GM23338 (cell line): ENCODE data around the gene DCAF10. TPM values are rescaled to one million over a fixed set of nuclear protein-coding genes. Genes with fewer than 3 reads are reported as not detected.

Experiments used
- ATAC-seq: fragments of 200-7000 bp; cut with Tn5 transposase; 3 replicates; pipeline ENCODE4 v1.9.1; 2020
- DNase-seq: peaks from one replicate; pipeline ENCODE4 v3.0.0-alpha.2; 2015; ENCODE audit warnings: low spot score
- H2AFZ ChIP-seq: fragments of 200-600 bp; sonication (generic); 2 replicates; pipeline ENCODE4 v1.8.0; 2016; ENCODE audit warnings: antibody characterized with exemption, mild to moderate bottlenecking, moderate library complexity
- H3F3A ChIP-seq: fragments of 200-600 bp; sonication (generic); replicated peaks from 2 replicates; pipeline ENCODE4 v1.8.0; 2017; ENCODE audit warnings: antibody characterized with exemption, mixed run types, low read depth
- H3K27ac ChIP-seq: fragments of 200-600 bp; sonication (generic); 2 replicates; pipeline ENCODE4 v1.6.1; 2016; ENCODE audit warnings: low read depth
- H3K27me3 ChIP-seq: fragments of 200-600 bp; sonication (generic); 2 replicates; pipeline ENCODE4 v1.8.0; 2016; ENCODE audit warnings: mild to moderate bottlenecking, mixed run types, moderate library complexity; ENCODE audit not compliant: insufficient read depth
- H3K36me3 ChIP-seq: fragments of 200-600 bp; sonication (generic); 2 replicates; pipeline ENCODE4 v1.8.0; 2016; ENCODE audit warnings: mild to moderate bottlenecking; ENCODE audit not compliant: insufficient read depth
- H3K4me1 ChIP-seq: fragments of 200-600 bp; sonication (generic); 2 replicates; pipeline ENCODE4 v1.8.0; 2016; ENCODE audit warnings: mild to moderate bottlenecking, moderate library complexity; ENCODE audit not compliant: insufficient read depth
- H3K4me2 ChIP-seq: fragments of 200-600 bp; sonication (generic); 2 replicates; pipeline ENCODE4 v1.7.1; 2017; ENCODE audit warnings: mixed run types
- H3K4me3 ChIP-seq: fragments of 200-600 bp; sonication (generic); 2 replicates; pipeline ENCODE4 v1.6.1; 2016; ENCODE audit warnings: mixed run types
- H3K79me2 ChIP-seq: fragments of 200-600 bp; sonication (generic); replicated peaks from 2 replicates; pipeline ENCODE4 v1.8.0; 2017; ENCODE audit warnings: mild to moderate bottlenecking; ENCODE audit not compliant: insufficient read depth
- H3K9me2 ChIP-seq: fragments of 200-600 bp; sonication (generic); 2 replicates; pipeline ENCODE4 v1.8.0; 2017; ENCODE audit not compliant: insufficient read depth
- H4K20me1 ChIP-seq: fragments of 200-600 bp; sonication (generic); replicated peaks from 2 replicates; pipeline ENCODE4 v1.8.0; 2017; ENCODE audit warnings: mild to moderate bottlenecking; ENCODE audit not compliant: insufficient read depth
- H3K27ac Mint-ChIP-seq: 2 replicates; pipeline ENCODE4 v1.8.0; 2020; ENCODE audit warnings: inconsistent platforms, mild to moderate bottlenecking, moderate library complexity, mixed read lengths
- H3K27me3 Mint-ChIP-seq: 3 replicates; pipeline ENCODE4 v1.8.0; 2022; ENCODE audit warnings: low read depth, mild to moderate bottlenecking, moderate library complexity, mixed read lengths, inconsistent platforms; ENCODE audit not compliant: insufficient read depth, poor library complexity
- H3K36me3 Mint-ChIP-seq: 3 replicates; pipeline ENCODE4 v1.8.0; 2021; ENCODE audit warnings: low read depth, mild to moderate bottlenecking, inconsistent platforms, moderate library complexity, mixed read lengths
- H3K4me1 Mint-ChIP-seq: 3 replicates; pipeline ENCODE4 v1.8.0; 2020; ENCODE audit warnings: mild to moderate bottlenecking, inconsistent platforms, mixed read lengths
- H3K4me3 Mint-ChIP-seq: 3 replicates; pipeline ENCODE4 v1.8.0; 2021; ENCODE audit warnings: moderate library complexity, mild to moderate bottlenecking, inconsistent platforms, mixed read lengths
- H3K9me3 Mint-ChIP-seq: 3 replicates; pipeline ENCODE4 v1.8.0; 2020; ENCODE audit warnings: moderate library complexity, mild to moderate bottlenecking, inconsistent platforms, mixed read lengths
- EZH2phosphoT487 ChIP-seq: fragments of 200-600 bp; sonication (generic); IDR thresholded peaks from one replicate; pipeline ENCODE4 v1.8.1; 2018; ENCODE audit warnings: antibody characterized with exemption; ENCODE audit not compliant: unreplicated experiment
- POLR2AphosphoS5 ChIP-seq: IDR thresholded peaks from 2 replicates; pipeline ENCODE4 v1.6.1; 2016; ENCODE audit warnings: antibody characterized with exemption, low read depth
- STAT1 ChIP-seq: IDR thresholded peaks from one replicate; pipeline ENCODE4 v1.6.1; 2016; ENCODE audit warnings: antibody characterized with exemption; ENCODE audit not compliant: unreplicated experiment
- ZNF114 ChIP-seq: fragments of 250-450 bp; sonication (Bioruptor Pico); IDR thresholded peaks from 2 replicates; pipeline ENCODE4 v1.5.0; 2020; ENCODE audit warnings: mild to moderate bottlenecking, moderate library complexity
- ZNF331 ChIP-seq: fragments of 250-450 bp; sonication (Bioruptor Pico); IDR thresholded peaks from 2 replicates; pipeline ENCODE4 v1.5.0; 2020; ENCODE audit warnings: low read depth, mild to moderate bottlenecking, moderate library complexity
- polyA plus RNA-seq: library from polyadenylated mRNA; unstranded; fragments of >200 nt; fragmentation: Nextera tagmentation; extraction: Ambion mirVana; gene quantifications from 2 replicates; pipeline ENCODE4 v1.2.1, GENCODE V29; 2016
- total RNA-seq: library from RNA; depleted of rRNA; stranded (reverse); fragments of >200 nt; shearing (Covaris generic); gene quantifications from 2 replicates; pipeline ENCODE4 v1.2.3, GENCODE V29; 2014
- TF ChIP-seq, protein P1 (sequence below): IDR thresholded peaks from 2 replicates; pipeline ENCODE4 v1.6.1; 2016; ENCODE audit warnings: antibody characterized with exemption
- TF ChIP-seq, protein P2 (sequence below): fragments of 250-450 bp; sonication (Bioruptor Pico); IDR thresholded peaks from 2 replicates; pipeline ENCODE4 v1.5.0; 2020; ENCODE audit warnings: mild to moderate bottlenecking, moderate library complexity
- TF ChIP-seq, protein P3 (sequence below): IDR thresholded peaks from one replicate; pipeline ENCODE4 v1.6.1; 2018; ENCODE audit warnings: antibody characterized with exemption; ENCODE audit not compliant: unreplicated experiment

DCAF10 gene
- total and polyA plus RNA-seq, 2 experiments from 2014 or later: 6.6 to 11.5 TPM

DNA sequence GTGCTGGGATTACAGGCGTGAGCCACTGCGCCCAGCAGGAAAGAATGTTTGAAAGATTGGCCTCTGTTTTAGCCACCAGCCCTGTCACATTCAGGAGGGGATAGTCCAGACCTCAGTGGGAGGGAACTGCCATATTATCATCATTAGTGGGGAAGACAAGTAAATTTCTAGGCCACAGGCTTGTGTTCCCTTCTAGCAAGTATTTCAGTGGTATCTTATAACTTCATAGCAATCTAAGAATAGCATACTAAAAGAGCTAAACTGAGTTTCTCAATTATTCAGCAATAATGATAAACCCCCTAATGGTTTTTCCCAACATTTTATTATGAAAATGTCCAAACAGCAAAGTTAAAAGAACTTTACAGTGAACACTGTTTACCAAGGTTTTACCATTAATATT, 73.4 kb downstream of the DCAF10 start:
- no peak overlapping the region for H3K27ac Mint-ChIP-seq
- no peaks in the 10 kb centered on the region; the same call in 1 of the 2 replicates for H3K9me2 ChIP-seq
- ATAC-seq: no peak
- no peak overlapping the region for H3K27ac ChIP-seq
- no peaks in the 10 kb centered on the region for H3K4me1 Mint-ChIP-seq
- no peaks in the 10 kb centered on the region for H3K4me1 ChIP-seq
- no peaks in the 10 kb centered on the region for H3K27me3 Mint-ChIP-seq
- H3K79me2 ChIP-seq: no peaks in the 10 kb centered on the region
- H3K4me3 ChIP-seq: no peak overlapping the region
- H3K4me3 Mint-ChIP-seq: no peak overlapping the region
- no peaks in the 10 kb centered on the region for H3K36me3 ChIP-seq
- no peak overlapping the region for H3K4me2 ChIP-seq
- peaks cover 20% of the 10 kb centered on the region for H3K9me3 Mint-ChIP-seq
- H4K20me1 ChIP-seq: no peaks in the 10 kb centered on the region
- no peaks in the 10 kb centered on the region for H3K27me3 ChIP-seq
- H3F3A ChIP-seq: no peaks in the 10 kb centered on the region
- no peak for DNase-seq
- H3K36me3 Mint-ChIP-seq: peaks cover 21% of the 10 kb centered on the region; the same call in 2 of the 3 replicates
- TF ChIP-seq, protein P1, sequence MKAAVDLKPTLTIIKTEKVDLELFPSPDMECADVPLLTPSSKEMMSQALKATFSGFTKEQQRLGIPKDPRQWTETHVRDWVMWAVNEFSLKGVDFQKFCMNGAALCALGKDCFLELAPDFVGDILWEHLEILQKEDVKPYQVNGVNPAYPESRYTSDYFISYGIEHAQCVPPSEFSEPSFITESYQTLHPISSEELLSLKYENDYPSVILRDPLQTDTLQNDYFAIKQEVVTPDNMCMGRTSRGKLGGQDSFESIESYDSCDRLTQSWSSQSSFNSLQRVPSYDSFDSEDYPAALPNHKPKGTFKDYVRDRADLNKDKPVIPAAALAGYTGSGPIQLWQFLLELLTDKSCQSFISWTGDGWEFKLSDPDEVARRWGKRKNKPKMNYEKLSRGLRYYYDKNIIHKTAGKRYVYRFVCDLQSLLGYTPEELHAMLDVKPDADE: no peak
- TF ChIP-seq, protein P2, sequence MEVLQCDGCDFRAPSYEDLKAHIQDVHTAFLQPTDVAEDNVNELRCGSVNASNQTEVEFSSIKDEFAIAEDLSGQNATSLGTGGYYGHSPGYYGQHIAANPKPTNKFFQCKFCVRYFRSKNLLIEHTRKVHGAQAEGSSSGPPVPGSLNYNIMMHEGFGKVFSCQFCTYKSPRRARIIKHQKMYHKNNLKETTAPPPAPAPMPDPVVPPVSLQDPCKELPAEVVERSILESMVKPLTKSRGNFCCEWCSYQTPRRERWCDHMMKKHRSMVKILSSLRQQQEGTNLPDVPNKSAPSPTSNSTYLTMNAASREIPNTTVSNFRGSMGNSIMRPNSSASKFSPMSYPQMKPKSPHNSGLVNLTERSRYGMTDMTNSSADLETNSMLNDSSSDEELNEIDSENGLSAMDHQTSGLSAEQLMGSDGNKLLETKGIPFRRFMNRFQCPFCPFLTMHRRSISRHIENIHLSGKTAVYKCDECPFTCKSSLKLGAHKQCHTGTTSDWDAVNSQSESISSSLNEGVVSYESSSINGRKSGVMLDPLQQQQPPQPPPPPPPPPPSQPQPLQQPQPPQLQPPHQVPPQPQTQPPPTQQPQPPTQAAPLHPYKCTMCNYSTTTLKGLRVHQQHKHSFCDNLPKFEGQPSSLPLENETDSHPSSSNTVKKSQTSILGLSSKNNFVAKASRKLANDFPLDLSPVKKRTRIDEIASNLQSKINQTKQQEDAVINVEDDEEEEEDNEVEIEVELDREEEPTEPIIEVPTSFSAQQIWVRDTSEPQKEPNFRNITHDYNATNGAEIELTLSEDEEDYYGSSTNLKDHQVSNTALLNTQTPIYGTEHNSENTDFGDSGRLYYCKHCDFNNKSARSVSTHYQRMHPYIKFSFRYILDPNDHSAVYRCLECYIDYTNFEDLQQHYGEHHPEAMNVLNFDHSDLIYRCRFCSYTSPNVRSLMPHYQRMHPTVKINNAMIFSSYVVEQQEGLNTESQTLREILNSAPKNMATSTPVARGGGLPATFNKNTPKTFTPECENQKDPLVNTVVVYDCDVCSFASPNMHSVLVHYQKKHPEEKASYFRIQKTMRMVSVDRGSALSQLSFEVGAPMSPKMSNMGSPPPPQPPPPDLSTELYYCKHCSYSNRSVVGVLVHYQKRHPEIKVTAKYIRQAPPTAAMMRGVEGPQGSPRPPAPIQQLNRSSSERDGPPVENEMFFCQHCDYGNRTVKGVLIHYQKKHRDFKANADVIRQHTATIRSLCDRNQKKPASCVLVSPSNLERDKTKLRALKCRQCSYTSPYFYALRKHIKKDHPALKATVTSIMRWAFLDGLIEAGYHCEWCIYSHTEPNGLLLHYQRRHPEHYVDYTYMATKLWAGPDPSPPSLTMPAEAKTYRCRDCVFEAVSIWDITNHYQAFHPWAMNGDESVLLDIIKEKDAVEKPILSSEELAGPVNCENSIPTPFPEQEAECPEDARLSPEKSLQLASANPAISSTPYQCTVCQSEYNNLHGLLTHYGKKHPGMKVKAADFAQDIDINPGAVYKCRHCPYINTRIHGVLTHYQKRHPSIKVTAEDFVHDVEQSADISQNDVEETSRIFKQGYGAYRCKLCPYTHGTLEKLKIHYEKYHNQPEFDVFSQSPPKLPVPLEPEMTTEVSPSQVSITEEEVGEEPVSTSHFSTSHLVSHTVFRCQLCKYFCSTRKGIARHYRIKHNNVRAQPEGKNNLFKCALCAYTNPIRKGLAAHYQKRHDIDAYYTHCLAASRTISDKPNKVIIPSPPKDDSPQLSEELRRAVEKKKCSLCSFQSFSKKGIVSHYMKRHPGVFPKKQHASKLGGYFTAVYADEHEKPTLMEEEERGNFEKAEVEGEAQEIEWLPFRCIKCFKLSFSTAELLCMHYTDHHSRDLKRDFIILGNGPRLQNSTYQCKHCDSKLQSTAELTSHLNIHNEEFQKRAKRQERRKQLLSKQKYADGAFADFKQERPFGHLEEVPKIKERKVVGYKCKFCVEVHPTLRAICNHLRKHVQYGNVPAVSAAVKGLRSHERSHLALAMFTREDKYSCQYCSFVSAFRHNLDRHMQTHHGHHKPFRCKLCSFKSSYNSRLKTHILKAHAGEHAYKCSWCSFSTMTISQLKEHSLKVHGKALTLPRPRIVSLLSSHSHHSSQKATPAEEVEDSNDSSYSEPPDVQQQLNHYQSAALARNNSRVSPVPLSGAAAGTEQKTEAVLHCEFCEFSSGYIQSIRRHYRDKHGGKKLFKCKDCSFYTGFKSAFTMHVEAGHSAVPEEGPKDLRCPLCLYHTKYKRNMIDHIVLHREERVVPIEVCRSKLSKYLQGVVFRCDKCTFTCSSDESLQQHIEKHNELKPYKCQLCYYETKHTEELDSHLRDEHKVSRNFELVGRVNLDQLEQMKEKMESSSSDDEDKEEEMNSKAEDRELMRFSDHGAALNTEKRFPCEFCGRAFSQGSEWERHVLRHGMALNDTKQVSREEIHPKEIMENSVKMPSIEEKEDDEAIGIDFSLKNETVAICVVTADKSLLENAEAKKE (CRISPR knock-in tag): no peak
- no peak for TF ChIP-seq STAT1
- TF ChIP-seq ZNF331 (CRISPR knock-in tag): no peak
- TF ChIP-seq ZNF114 (CRISPR knock-in tag): no peak
- TF ChIP-seq, protein P3, sequence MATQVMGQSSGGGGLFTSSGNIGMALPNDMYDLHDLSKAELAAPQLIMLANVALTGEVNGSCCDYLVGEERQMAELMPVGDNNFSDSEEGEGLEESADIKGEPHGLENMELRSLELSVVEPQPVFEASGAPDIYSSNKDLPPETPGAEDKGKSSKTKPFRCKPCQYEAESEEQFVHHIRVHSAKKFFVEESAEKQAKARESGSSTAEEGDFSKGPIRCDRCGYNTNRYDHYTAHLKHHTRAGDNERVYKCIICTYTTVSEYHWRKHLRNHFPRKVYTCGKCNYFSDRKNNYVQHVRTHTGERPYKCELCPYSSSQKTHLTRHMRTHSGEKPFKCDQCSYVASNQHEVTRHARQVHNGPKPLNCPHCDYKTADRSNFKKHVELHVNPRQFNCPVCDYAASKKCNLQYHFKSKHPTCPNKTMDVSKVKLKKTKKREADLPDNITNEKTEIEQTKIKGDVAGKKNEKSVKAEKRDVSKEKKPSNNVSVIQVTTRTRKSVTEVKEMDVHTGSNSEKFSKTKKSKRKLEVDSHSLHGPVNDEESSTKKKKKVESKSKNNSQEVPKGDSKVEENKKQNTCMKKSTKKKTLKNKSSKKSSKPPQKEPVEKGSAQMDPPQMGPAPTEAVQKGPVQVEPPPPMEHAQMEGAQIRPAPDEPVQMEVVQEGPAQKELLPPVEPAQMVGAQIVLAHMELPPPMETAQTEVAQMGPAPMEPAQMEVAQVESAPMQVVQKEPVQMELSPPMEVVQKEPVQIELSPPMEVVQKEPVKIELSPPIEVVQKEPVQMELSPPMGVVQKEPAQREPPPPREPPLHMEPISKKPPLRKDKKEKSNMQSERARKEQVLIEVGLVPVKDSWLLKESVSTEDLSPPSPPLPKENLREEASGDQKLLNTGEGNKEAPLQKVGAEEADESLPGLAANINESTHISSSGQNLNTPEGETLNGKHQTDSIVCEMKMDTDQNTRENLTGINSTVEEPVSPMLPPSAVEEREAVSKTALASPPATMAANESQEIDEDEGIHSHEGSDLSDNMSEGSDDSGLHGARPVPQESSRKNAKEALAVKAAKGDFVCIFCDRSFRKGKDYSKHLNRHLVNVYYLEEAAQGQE: no peak
- no peak for TF ChIP-seq POLR2AphosphoS5
- no peak for TF ChIP-seq EZH2phosphoT487
- H2AFZ ChIP-seq: no peak overlapping the region
